Suppressor macrophage (primary cell): ENCODE data around the gene ZBTB7B.

ENCODE experiments used
- DNase-seq, 4 experiments: peaks; one replicate each; pipeline ENCODE4 v3.0.0-alpha.2; 2020 to 2022
- total RNA-seq, 17 experiments: gene quantifications; one replicate each; lab custom pipeline; 2026; ENCODE audit warnings: mixed read lengths in 6 of 17, inconsistent platforms in 3 of 17; lab: John Stamatoyannopoulos, UW

Gene ZBTB7B
- 25.5 to 158 (median 57.3) reads per million in 17 experiments for total RNA-seq

DNA sequence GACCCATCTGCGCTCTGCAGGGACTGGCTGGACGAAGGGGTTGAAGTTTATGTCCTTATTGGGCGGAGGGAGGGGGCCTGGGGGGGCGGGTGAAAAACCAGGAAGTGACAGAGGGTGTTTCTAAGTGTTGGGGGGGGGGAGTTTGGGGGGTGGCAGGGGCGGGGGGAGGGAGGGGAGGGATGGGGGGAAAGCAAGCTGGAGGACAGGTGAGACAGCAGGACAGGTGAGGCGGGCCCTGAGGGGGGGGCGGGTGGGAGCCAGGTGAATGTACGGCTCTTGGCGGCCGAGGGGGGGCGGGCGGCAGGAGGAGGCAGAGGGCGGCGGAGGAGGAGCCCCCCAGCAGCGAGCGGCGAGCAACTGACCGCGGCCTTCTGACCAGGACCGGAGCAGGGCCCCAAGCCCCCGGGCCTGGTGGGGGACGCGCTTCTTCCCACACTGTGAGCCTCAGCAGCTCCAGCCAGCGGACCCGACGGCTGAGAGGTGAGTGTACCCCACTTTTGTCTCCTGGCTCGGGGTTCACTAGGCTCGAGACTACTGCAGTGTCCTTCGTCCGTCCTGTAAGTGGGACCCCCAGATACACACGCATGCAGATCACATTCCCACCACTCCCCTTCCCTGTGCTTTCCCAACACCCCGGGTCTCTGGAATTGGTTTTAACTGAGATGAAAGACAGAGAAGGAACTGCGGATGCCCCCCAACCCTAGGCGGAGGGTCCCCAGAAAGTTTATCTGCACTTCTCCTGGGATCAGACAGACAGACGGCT lies at the start of gene ZBTB7B:
TSS of gene ZBTB7B (plus strand) at position 339 of the 763 bp plus-strand sequence. CDS start 11,859 bp downstream, outside the sequence.
- DNase-seq, result peak in 2 of 4 experiments; percentile 44 to 62

DNA sequence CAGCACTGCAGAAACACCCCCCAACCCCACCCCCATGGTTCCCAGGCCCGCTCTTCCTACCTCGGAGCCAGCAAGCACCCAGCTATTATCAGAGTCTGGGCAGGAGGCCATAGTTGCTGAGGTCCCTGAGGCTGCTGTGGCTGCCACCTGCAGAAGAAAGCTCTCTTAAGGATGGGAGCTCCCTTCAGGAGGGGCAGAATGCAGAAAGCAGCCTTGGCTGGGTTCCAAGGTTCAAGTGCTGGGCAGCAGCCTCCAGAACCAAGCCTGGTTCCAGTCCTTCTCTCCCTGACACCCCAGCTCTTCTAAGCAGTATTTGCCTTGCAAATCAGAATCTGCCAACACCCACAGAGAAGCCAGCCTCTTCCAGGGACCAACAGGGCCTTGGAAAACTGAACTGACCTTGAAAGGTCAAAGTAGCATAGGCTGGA lies 49.0 kb upstream of the ZBTB7B start:
- no peak for DNase-seq

DNA sequence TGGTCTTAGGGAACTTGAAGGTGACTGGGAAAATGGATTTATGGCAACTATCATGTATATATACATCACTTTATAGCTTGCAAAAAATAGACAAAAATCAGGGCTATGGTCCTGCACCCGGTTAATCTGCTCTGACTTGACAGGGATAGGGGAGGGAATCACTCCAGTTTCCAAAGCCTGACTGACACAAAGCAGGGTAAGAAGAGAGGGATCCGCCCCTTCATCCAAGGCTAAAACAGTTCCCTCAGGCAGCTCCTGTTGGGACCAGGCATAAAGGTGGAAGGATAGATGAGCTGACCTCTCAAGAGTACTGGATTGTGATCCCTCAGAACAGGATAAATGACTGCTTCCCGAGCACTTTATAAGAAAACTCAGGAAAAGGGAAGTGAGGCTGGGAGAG lies 48.1 kb upstream of the ZBTB7B start:
- no peak for DNase-seq

DNA sequence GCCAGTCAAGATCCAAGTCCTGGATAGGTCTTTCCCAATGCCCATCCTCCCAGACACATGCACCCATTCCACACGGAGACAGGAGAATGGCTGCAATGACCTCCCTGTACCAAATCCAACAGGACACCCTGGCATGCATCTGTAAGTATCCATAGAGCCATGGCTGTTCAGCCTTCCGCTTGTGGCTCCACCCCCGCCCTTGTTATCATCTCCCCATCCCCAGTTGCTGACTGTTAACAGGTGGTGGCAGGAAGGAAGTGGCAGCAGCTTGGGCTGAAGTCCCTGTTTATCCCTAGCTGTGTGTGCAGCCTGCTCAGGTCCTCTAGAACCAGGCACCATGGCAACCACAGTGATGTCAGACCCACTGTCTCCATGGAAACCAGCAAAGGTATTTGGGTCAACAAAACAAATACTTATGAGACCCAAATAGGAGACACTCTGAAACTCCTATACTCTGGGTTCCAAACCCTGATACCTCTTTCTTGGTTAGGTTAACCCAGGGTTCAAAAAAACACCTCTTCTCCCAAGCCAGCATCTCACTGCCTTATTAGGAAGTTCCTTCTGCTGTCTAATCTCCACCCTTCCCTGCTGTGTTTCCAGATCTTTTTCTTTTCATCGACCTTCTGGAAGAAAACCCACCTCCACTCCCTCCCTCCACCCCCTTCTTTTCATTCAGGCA lies 47.4 kb upstream of the ZBTB7B start:
- peak in 1 of 4 experiments; percentile 9 for DNase-seq

DNA sequence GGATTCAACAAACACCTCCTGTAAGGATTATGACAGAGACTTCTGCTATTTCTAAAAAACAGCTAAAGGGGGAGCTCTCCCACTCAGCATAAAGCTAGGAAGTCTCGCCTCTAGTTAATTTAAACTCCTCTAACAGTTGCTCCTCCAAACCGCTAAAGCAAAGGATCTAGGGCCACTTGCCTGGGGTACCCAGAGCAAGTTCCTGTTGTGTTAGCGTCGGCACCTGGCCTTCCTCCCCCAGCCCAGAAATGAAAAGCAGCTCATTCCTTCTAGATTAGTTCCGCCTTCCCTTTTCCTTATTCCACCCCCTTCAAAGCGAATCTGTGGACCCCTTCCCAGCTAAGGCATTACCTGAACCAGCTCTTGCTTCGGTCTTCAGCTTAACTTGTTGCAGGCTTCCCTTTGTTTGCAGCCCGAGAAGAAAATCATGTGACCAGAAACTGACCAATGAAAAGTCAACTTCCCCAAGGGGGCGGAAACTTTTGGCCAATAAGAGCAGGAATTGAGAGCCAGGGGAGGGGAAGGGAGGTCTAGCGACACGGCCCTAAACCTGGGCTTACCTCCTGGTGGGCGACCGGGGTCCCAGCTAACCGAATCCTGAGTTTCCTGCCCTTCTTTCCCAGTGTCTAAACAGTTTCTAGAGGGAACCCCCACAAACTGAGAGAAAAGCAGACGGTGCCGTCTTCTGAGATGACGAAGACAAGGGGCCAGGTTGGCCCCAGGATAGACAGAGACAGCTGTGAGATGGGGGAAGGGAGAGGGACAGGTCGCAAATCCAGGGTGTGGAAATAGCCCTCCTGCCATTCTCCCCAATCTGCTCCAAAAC lies 46.7 kb upstream of the ZBTB7B start, which contains the start of gene PBXIP1:
TSS of gene PBXIP1 (minus strand) at position 382 of the 826 bp plus-strand sequence. CDS start 2,378 bp downstream, outside the sequence.
- peak; percentile 84 to 91 (median 88) for DNase-seq

DNA sequence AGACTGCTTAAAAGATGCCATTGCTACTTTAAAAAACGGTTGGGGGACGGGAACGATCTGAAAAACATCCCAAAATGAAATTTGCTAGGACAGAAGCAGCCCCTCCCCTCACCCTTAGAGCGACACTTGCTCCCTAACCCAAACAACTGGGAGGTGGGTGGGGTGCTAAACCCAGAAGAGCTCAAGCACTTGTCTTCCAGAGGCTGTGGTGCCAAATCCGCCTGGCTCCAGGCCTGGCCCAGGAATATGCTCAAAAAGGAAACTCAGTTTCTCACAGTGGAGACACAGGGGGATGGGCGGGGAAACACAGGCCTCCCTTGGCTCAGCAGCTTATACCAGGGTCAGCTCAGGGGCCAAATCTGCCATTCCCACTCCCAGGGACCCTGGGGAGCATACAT lies 46.1 kb upstream of the ZBTB7B start:
- no peak for DNase-seq

DNA sequence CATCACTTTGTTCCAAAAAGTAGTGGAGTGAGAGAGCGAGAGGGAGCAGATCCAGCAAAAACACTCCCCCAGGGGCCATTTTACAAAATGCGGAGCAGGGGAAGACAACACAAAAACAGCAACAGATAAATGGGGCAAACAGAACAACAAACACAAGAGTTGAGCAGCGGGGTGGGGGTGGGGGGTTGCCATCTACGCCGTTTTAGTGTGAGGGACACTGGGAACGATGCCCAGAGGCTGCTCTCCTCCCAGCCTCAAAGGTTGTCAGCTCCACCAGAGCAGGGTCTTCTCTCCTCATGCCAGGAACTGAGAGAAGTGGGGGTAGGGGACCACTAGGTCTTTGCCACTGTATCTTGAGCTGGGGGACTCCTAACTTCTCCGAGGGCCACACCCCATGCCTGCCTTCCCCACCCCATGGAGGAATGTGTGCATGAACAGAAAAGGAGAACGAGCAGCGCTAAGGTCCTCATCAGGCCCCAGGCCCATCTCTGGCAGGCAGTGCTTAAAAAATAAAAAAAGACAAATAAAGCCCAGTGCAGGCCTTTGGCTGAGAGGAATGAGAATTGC lies 45.4 kb upstream of the ZBTB7B start:
- DNase-seq, result no peak

DNA sequence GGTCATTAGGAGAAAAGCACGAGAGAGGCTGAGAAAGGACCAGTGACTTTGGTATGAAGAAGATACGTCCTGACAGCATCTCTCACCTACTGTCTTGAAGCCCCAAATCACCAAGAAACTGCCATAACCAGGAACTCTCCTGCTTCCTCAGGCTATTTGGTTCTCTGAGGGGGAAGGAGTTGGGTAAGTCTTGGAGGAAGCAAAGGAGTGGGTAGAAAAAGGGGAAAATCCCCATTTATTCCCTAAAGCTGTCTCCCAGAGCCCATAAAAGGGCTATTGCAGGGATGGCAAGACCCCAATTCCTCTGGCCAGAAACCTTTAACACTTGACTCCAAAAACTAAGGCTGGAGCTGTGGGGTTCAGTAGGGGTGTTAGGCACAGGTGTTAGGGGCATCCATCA lies 44.6 kb upstream of the ZBTB7B start:
- DNase-seq, result peak in 1 of 4 experiments; percentile 26

DNA sequence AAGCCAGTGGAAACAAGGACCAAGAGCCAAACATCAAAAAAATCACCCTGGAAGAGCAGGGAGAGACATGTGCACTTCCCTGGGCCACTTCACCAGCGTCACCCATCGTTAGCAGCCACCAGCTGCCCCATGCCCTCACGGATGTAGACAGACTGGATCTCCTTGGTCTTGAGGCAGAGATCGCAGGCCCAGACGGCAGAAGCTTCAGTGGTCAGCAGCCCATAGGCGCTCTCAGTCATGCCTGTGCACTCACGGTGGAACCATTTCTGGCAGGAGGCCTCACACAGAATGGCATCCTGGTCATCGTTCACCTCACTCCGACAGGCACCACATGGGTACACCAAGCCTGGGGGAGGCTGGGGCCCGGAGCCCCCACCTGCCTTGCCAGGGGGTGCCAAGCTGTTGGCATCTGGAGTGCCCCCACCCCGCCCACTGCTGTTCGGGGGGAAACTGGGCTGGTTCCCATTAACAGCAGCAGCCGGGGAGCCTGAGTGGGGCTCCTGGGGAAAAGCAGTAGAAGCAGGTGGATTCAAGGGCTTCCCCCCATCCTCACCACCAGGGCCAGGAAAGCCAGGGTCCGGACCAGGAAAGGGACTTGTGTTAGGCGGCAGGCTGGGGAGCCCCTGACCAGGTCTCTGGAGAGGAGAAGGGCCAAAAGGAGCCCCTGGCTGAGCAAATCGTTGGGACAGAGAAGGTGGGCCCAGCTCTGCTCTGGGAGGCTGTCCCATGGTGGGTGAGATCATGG lies 43.7 kb upstream of the ZBTB7B start:
- no peak for DNase-seq

DNA sequence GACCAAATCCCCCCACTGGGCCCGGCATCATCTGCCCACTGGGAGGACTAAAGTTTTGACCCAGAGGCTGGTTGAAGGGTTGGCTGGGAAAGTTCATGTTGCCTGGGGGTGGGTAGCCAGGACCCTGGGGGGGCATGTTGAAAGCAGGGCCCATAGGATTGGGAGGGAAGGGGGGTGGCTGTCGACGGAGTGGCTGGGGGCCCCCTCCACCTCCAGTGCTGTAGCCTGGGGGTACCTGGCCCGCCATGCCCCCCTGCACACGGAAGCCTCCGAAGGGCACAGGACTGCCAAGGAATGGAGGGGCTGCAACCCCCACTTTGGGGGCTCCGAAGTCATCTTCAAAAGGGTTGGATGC lies 43.2 kb upstream of the ZBTB7B start:
- no peak for DNase-seq

DNA sequence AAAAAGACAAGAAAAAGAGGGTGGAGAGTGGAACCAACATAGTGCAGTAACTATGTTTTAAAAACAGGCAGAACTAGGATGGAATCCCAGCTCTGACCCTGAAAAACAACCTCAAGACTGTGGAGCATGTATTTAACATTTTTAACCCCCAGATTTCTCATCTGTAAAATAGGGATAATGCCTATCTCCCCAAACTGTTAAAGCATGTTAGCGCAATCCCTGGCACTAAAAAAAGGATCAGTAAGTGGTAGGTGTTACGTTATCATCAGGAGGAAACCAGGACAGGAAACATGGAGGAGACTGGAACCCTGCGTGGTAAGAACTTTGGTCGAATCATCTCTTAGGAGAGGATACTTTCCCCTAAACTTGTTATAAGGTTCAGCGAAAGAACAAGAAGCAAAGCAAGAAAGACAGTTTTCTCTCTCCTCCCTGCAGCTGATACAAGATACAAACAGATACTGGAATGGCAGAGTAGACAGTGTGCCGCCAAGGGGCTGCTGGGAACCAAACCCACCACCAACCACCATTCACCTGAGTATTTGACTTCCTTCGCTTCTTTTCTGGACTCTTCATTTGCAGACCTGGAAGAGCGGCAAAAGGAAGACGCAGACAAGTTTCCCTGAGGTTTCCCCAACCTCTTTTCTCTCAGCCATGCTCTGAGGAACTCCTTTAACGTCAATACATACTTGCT lies 42.0 kb upstream of the ZBTB7B start:
- DNase-seq, result peak in 1 of 4 experiments; percentile 9

DNA sequence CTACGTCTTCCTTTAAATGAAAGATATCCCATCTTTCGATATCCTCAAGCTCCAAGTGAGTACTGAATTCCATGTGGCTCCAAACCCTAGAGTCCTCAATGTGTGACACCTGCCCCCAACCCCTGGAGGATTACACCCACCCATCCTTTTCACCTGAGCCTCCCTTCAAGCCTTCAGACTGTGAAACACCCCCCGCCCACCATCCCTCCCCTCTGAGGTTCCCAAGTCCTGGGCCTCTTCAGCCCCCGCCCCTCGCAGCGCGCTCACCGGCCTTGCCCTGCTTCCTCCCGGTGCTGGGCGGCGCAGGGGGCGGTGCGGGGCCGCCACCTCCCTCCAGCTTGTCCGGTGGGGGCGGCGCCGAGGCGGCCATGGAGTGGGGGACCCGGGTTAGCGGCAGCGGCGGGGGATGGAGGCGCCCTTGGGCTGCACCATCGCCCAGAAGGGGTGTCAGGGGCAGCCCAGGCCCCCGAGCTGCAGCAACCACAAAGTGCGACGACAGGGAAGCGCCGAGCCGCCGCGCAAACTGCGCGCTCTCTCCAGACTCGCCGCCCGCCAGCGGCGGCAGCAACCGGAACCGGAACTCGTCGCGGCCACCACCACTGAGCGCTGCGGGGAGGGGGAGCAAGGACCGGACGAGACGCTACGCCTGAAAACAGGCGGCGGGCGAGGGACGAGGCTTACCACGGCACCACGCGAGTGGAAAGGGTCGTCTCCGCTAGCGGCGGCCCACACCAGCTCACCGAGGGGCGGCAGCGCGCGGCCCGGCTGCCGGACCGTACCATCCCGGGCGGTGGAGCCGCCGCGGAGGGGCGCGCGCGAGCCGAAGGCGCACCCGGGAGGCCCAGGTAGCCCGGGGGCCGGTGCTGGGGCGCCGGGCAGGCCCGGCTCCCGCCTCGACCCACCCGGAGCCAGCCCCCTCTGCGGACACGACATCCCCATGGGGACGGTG lies 41.1 kb upstream of the ZBTB7B start, which contains the start of gene PYGO2:
TSS of gene PYGO2 (minus strand) at position 576 of the 949 bp plus-strand sequence. CDS start at position 370, 206 bp downstream.
- peak; percentile 78 to 92 (median 84) for DNase-seq

DNA sequence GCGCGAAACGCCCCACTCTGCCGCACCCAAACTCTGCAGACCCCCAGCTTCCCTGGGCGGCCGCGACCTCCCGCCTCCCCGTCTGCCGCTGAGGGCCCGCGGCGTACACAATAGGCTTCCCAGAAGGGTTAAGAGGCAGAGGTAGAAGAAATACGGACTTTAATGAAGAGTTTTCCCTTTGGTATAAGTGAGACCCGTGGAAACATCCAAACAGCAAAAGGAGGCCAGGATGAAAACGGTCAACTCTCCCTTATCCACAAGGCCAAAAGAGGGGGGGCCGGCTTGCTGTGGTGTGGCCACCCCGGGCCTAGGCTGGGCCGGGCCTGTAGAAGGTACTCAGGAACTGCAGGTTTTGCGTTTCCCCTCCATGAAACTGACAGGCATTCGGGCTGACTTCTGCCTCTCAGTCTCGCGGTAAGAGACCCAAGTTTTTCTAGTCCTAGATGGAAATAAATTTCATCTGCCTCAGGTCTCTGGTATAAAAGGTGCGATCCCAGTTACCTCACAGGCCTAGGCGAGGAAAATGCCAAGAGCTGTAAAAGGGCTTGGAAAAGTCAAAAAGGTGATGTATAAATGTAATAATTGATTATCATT lies 40.3 kb upstream of the ZBTB7B start:
- peak in 3 of 4 experiments; percentile 21 to 52 (median 39) for DNase-seq

DNA sequence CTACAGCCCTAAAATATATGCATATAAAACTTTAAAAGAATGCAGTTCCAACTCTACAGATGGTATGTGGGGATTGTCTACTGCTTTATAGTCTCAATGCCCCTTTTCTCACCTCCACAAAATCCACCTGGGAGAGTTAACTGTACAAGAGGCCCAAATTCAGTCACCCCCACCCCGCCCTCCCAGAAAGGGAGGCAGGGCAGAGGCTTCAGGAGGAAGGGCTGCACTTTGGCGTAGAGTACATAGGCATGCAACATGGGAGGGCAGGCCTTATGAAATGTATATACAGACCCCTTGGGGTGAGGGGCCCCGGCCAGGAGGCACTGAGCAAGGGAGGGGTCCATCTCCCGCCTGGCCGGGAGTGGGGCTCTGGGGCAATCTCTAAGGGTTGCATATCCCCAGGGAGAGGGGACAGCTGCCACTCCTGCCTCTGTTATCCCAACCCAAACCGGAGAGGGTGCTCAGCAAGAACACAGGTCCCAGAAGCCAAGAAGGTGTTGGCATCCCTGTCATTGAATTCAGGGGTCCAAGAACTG lies 39.7 kb upstream of the ZBTB7B start:
- no peak for DNase-seq

DNA sequence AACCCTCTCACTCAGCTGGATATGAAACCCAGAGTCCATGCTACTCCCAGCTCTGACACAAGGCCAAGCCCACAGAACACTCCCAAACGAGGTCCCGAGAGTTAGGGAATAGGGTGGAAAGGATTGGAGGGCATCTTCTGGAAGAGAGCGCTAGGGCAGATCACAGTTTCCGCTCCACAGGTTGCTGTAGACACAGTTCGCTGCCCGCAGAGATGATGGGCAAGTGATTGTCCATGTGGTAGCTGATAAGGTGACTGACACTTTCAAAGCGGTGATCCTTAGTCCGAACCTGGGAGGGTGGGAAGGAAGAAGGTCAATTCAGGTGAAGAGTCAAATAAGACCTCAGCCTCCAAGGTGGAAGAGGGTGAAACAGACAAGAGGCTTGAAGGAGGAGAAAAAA lies 39.0 kb upstream of the ZBTB7B start:
- DNase-seq, result no peak

DNA sequence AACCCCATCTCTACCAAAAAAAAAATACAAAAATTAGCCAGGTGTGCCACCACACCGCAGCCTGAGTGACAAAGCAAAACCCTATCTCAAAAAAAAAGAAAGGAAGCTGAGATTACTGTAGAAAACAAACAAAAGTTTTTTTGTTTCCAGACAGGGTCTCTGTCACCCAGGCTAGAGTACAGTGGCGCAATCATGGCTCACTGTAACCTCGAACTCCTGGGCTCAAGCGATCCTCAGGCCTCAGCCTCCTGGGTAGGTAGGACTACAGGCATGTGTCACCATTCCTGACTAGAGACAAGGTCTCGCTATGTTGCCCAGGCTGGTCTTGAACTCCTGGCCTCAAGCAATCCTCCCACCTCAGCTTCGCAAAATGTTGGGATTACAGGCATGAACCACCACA lies 38.2 kb upstream of the ZBTB7B start:
- no peak for DNase-seq

DNA sequence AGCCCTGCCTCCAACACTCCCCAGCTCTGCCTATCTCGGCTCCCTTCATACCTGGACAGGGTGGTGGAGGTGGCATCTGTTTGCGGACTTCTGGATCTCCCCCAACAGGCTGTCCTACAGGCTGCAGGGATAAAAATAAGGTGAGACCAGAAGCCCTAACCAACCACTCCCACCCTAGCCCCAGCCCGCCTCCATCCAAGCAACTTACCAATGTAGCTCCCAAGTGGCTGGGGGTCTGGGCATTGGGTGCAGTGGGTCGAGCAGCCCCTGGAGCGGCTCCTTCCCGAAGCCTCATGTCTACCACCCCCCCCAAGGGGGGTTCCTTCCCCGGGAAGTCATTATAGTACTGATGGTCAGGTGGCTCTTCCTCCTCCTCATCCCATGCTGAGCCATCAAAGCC lies 36.5 kb upstream of the ZBTB7B start:
- DNase-seq, result no peak

DNA sequence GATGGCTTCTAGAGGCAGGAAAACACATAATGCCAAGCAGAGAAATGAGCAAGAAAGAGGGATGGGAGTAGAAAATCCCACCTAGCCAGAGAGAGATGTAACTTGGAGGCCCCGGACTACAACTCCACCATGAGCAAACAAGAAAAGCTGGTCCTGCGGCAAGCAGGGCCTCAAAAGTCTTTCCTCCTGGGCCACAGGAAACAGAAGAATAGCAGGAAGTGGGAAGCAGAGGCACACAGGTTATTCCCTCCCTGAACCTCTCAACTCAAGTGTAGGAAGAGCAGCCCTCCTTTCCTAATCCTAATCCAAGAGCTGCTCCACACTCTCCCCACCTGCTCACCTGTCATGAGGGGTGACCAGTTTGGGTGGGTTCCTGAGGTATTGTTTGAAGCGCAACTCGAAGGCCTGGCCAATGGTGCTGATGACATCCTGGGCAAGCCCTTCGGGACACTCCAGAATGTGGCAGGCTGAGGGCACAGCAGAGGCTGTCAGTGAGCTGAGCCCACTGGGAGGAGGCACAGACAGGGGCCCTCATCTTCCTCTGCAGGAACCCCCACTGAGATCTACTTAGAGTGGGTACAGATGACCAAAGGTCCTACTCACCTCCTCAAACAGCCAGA lies 35.2 kb upstream of the ZBTB7B start:
- no peak for DNase-seq

DNA sequence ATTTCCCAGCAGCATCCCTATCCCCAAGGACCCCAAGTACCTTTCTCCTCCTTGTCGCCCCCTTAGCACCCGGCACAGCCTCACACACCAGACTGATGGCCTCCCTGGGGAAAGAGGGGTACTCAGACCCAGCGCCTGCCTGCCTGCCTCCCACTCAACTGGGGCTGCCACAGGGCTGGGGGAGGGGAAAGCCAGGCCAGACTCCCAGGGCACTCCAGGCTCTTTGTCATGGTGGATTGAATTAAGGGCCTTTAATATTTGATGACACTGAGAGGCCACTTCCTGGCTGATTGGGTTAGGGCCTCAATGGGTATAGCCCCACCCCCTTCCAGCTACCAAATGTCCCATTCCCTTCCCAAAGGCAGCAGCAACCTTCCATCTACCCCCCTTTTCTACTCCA lies 33.9 kb upstream of the ZBTB7B start:
- DNase-seq, result no peak
